Measurements from ENCODE around the gene ST7. TPM values are rescaled to one million over a fixed set of nuclear protein-coding genes. Genes with fewer than 3 reads are reported as not detected.

ST7 gene
- total RNA-seq, 1 experiment from 2014 or later, result 12.9 TPM

DNA sequence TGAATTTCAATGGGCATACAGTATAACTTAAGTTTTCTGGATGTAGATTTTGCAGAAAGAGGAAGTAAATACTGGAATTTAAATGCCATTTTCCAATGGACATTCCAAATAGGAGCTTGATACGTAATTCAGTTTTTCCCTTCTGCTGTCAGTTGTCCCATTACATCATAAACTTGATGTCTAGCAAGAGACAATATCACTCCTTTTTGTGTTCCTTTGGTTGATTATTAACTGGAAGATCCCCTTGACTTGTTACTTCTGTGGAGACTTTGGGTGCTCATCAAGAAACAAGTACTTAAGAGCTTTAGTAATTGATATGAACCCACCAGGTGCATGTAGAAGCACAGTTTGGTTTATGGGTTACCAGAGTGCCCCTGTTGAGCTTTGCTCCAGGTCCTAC is 116.1 kb downstream of the ST7 start:
- H3T11ph ChIP-seq (ENCODE audit: low read length), result no peak overlapping the region
- no peak overlapping the region for H4K8ac ChIP-seq (replicated peaks; ENCODE audit: insufficient read length, low read depth, low read length)
- no peak overlapping the region for H3K4ac ChIP-seq (ENCODE audit: low read depth, low read length)
- no CpG with 5 or more reads among the region's 1 CpG for WGBS (ENCODE audit: extremely low coverage, insufficient read length, low lambda C conversion rate)
- H3K36me3 Mint-ChIP-seq (ENCODE audit: insufficient read depth in 1 of 3, low read depth in 3 of 3), result no peaks in the 10 kb centered on the region
- no peaks in the 10 kb centered on the region for H4K20me1 ChIP-seq (ENCODE audit: control insufficient read depth, insufficient read depth, insufficient read length)
- TF ChIP-seq, protein P1, sequence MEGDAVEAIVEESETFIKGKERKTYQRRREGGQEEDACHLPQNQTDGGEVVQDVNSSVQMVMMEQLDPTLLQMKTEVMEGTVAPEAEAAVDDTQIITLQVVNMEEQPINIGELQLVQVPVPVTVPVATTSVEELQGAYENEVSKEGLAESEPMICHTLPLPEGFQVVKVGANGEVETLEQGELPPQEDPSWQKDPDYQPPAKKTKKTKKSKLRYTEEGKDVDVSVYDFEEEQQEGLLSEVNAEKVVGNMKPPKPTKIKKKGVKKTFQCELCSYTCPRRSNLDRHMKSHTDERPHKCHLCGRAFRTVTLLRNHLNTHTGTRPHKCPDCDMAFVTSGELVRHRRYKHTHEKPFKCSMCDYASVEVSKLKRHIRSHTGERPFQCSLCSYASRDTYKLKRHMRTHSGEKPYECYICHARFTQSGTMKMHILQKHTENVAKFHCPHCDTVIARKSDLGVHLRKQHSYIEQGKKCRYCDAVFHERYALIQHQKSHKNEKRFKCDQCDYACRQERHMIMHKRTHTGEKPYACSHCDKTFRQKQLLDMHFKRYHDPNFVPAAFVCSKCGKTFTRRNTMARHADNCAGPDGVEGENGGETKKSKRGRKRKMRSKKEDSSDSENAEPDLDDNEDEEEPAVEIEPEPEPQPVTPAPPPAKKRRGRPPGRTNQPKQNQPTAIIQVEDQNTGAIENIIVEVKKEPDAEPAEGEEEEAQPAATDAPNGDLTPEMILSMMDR (conservative IDR thresholded peaks at IDR 0.05), result no peak
- H2BK12ac ChIP-seq (ENCODE audit: insufficient read length, low read depth, low read length), result no peak overlapping the region
- no peak overlapping the region for H2AFZ ChIP-seq (ENCODE audit: low read length)
- no peaks in the 10 kb centered on the region for H3K9me3 Mint-ChIP-seq
- no peak overlapping the region for H2BK5ac ChIP-seq (ENCODE audit: insufficient read length, low read length)
- no peak overlapping the region for H3K27ac ChIP-seq (ENCODE audit: insufficient read length, low read depth, low read length)
- no peaks in the 10 kb centered on the region for H3K9me3 ChIP-seq (ENCODE audit: control insufficient read depth, low read depth, low read length)
- no peak for DNase-seq
- no peak overlapping the region for H2BK120ac ChIP-seq (ENCODE audit: low read depth, low read length, poor library complexity, severe bottlenecking)
- no peak overlapping the region for H3K18ac ChIP-seq (ENCODE audit: insufficient read length, low read depth, low read length)
- no peaks in the 10 kb centered on the region for H3K79me2 ChIP-seq (ENCODE audit: insufficient read depth, low read length)
- no peak overlapping the region for H3K14ac ChIP-seq (ENCODE audit: insufficient read depth, low read length)
- H4K91ac ChIP-seq (ENCODE audit: insufficient read length, low read depth, low read length), result no peak overlapping the region
- H3K4me3 Mint-ChIP-seq, result no peak overlapping the region
- no peaks in the 10 kb centered on the region for H3K23me2 ChIP-seq (ENCODE audit: insufficient read length, low read depth, low read length, poor library complexity, severe bottlenecking)
- no peak overlapping the region for H3K4me2 ChIP-seq (ENCODE audit: insufficient read depth, insufficient read length, low read length)
- H3K56ac ChIP-seq (ENCODE audit: insufficient read length, low read depth, low read length), result no peak overlapping the region
- H4K5ac ChIP-seq (ENCODE audit: insufficient read length, low read depth, low read length), result no peak overlapping the region
- no peaks in the 10 kb centered on the region for H3K27me3 ChIP-seq (ENCODE audit: insufficient read depth, low read length)
- no peak overlapping the region for H3K9ac ChIP-seq (ENCODE audit: extremely low read depth, insufficient read length, low read length)
- H3K4me1 Mint-ChIP-seq, result peaks cover 19 to 29% of the 10 kb centered on the region in 2 experiments
- peaks cover 4% of the 10 kb centered on the region; the same call in 1 of the 2 replicates for H3K4me1 ChIP-seq (ENCODE audit: insufficient read depth, low read length)
- H3K79me1 ChIP-seq (ENCODE audit: insufficient read depth, low read depth, low read length, poor library complexity, severe bottlenecking), result no peaks in the 10 kb centered on the region
- no peak overlapping the region for H2AK5ac ChIP-seq (ENCODE audit: insufficient read length, low read length)
- no peak overlapping the region for H3K27ac Mint-ChIP-seq
- no peak overlapping the region for H2BK15ac ChIP-seq (ENCODE audit: low read depth, low read length)
- no peak overlapping the region for H2BK20ac ChIP-seq (ENCODE audit: low read depth, low read length, poor library complexity, severe bottlenecking)
- H3K27me3 Mint-ChIP-seq (ENCODE audit: low read depth), result no peaks in the 10 kb centered on the region
- no peak overlapping the region for H3K23ac ChIP-seq (ENCODE audit: insufficient read length, low read depth, low read length)
